GM18858 (cell line): ENCODE data around the gene PTPRN2.

Experiments used
- ATAC-seq: cut with Tn5 transposase; IDR thresholded peaks from one replicate; pipeline ENCODE4 v1.9.1; 2021; ENCODE audit not compliant: unreplicated experiment

The PTPRN2 gene

DNA sequence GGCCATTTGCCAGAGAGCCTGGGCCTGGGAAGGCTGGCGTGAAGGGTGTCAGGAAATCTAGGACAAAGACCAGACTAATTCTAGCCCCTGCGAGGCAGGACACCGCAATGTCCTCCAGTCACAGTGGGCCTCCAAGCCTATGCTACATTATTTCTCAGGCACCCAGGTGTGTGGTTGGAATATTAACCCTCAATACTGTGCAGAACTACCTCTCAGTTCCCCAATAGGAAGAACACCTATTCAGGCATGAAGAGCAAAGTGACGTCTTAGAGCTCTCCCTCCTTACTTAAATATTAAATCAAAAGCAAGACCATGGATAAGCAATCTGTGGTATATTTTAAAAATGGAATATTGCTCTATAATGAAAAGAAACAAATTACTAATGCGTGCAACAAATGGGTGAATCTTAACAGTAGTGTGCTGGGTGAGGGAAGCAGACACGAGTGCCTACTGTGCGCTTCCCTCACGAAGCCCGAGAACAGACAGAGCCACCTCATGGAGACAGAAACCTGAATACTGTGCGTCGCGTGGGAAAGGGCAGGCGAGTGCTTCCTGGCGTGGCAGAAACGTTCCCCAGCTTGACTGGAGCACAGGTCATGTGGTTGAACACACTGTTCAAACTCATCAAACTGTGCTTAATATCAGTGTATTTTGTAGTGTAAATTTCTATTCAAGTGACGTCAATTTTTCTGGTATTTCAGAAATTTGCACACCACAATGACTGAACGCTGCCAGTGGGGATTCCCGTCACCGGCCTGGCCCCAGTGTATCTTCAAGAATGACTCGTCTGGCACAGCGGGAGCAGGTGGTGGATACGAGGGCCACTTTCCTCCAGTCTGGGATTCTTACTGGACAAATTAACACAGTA, 15.5 kb upstream of the PTPRN2 start:
- no peak for ATAC-seq

GRCh38 chr7:158602041-158602440, 14.4 kb upstream of the PTPRN2 start:
- no peak for ATAC-seq

DNA sequence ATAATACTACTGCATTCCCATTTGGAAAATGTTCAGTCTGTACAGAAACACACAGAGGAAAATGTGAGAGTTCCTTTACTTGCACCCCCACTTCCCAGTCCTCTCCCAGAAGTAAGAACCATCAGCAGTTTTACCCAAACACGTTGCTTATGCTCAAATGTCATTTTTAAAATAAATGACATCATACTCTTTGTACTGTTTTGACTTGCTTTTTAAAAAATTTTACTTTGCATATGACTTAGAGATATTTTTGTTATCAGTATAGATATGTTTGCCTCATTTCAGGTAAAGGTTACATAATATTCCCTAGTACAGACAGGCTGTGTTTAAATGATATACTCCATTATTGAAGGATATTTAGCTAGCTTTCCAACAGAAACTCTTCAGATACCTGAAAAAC, 13.5 kb upstream of the PTPRN2 start:
- ATAC-seq = no peak

DNA sequence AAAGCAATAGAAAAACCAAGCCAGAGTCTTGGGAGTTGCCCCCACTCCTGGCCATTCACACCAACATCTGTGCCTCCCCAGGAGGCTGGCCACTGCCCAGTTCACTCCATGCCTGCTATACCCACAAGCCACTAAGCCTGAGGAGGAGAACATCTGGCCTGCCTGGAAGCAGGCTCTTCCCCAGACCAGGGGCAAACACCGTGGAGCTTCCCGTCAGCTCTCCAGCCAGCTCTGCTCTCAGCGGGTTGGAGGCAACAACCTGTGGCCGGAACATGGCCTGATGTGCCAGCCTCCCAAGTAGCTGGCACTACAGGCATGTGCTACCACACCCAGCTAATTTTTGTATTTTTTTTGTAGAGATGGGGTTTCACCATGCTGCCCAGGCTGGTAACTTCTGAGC, 9.1 kb upstream of the PTPRN2 start:
- ATAC-seq = no peak

GRCh38 chr7:158596309-158596708, 8.7 kb upstream of the PTPRN2 start:
- ATAC-seq = no peak

- ATAC-seq = no peak
These were observed 7.4 kb upstream of the PTPRN2 start for GRCh38 chr7:158595068-158595467.

DNA sequence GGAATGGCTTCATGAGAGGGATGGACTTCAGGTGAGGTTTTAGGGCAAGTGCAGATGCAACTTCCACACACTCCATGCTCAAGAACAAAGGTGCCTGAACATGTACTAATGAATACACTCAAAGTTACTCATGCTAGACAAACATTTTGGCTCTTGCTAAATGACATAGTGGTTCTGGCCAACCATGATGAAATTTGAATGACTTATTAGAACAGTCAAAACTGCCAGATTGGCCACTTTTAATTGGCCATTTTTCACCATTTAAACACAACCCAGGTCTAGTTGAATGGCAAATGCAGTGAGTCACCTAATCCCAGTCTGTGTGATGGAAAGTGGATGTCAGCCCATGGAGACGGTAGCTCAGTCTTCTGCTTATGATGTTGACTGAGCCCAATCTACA, 4.9 kb upstream of the PTPRN2 start:
- no peak for ATAC-seq

- no peak for ATAC-seq
These were observed 4.3 kb upstream of the PTPRN2 start for GRCh38 chr7:158591944-158592343.

- ATAC-seq = no peak
These were observed 2.5 kb upstream of the PTPRN2 start for GRCh38 chr7:158590181-158590530.

GRCh38 chr7:158589653-158590052, 2.0 kb upstream of the PTPRN2 start:
- no peak for ATAC-seq

DNA sequence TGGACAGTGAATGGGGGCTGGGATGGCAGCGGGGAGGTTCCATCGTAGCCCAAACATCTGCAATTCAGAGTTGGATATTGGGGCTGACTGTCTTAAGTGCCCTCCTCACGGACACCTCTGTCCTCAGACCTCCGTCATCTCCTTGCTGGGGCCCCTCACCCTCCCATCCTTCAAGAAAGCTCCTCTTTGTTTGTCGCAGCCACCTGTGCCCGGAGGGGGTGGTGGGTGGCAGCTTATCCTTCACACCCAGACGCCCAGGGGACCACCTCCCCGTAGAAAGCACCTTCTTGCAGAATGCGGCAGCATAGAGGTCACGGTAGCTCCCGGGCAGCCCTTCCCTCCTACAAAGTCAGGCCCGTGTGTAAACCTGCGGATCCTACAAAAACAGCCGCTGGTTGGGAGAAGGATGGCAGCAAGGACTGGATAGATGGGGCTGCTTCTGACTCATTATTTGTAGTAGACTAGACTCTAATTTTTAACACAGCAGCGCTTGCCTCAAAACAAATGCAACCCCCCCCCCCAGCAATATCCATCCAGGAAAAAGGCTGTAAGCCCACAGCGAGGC, 1.3 kb upstream of the PTPRN2 start:
- ATAC-seq = no peak

GRCh38 chr7:158588085-158588877, 658 bp upstream of the PTPRN2 start:
- ATAC-seq = no peak

DNA sequence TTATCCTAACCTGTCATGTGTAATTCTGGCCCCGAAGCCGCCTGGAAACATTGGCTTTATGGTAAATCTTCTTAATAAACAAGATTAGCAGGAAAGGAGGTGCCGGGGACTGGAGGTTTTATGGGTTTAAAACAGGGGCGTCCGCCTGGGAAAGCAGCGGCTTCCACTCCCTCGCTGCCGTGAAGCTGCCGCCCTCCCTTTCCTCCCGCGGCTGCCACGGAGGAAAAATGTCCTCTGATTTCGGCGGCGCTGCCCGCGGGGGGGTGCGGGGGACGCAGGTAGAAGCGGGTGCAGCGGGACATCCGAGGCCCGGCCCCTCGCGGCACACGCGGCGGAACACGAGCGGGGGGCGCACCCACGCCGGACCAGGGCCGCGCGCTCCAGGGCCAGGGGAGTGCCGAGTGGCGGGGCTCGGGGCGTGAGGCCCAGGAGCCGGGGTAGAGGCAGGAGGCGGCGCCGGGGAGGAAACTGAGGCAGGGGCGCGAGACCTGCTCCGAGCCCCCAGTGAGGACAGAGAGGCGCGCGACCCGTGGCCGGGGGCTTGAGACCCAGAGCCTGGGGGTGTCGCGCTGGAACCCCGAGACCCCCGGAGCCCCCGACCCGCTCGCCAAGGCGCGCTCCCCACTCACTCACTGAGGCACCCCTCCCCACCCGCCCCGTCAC, 993 bp downstream of the PTPRN2 start:
- no peak for ATAC-seq

DNA sequence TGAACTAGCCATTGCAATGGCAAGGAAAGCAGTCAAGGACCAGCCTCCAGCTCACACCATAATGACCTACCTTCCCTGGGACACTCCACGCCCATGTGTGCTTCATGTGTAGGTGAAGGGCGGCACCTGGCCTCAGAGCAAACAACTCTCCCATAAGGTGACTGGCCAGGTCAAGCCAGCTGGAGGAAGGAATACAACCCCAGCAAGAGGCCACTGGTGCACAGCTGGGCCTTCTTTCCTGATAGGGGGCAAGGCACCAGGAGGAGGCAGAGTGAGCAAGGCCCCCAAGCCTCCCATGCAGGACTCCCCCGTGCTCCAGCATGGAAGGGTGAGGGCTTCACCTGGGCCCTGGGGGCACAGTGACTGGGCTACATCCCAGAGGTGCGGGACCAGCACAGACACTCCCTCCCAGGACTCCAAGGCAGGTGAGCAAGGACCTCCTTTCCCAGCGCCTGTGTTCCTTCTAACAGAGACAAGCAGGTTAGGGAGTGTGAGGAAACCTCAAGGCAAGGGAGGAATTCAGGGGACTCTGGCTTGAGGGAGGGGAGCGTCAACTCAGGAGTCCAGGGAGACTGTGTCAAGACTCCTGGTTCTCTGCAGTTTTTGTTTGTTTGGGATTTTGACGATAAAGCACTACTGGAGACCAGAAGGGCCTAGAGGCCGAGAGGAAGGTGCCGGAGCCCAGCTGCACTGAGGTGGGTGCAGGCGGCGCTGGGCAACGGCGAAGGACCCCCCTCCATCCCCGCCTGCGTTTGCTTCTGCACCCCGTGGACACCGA, 1.7 kb downstream of the PTPRN2 start:
- no peak for ATAC-seq

GRCh38 chr7:158584407-158584806, 3.2 kb downstream of the PTPRN2 start:
- no peak for ATAC-seq

GRCh38 chr7:158583810-158584209, 3.8 kb downstream of the PTPRN2 start:
- no peak for ATAC-seq

- ATAC-seq = no peak
These were observed 4.5 kb downstream of the PTPRN2 start for GRCh38 chr7:158583143-158583542.

DNA sequence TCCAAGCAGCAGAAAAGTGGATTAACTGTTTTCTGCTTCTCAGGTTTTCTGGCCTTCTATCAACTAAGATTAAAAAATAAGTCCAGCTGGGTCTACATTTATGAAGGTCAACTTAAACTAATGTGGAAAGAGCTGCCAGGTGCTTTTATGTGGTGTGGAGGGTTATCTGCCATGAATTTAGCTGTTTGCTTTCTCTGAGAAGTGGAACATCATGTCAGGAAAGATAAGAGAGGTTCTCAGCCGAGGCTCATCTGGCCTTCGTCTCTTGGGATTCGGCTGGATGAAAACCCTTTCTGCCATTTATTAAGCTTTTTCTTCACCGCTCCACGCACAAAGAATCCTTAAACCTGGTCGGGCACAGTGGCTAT, 5.5 kb downstream of the PTPRN2 start:
- ATAC-seq = no peak

- no peak for ATAC-seq
These were observed 6.1 kb downstream of the PTPRN2 start for GRCh38 chr7:158581440-158582088.
